ENCODE data around the gene AGAP1.

DNA sequence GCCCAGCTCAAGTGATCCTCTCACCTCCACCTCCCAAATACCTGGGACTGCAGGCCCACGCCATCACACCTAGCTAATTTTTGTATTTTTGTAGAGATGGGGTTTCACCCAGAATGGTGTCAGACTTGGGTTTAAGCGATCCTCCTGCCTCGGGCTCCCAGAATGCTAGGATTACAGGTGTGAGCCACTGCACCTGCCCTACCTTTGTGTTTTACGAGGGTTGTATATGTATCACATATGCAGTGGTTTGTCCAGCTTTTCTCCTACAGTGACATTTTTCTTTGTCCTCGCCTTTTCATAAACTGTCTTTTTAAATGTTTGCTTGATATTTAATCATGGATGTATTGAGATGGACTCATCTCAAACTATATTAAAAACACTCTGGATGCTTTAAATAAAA, 38.5 kb downstream of the AGAP1 start:
- no peak for TF ChIP-seq POLR2A (IDR thresholded peaks at IDR 0.05)
- TF ChIP-seq, protein P1, sequence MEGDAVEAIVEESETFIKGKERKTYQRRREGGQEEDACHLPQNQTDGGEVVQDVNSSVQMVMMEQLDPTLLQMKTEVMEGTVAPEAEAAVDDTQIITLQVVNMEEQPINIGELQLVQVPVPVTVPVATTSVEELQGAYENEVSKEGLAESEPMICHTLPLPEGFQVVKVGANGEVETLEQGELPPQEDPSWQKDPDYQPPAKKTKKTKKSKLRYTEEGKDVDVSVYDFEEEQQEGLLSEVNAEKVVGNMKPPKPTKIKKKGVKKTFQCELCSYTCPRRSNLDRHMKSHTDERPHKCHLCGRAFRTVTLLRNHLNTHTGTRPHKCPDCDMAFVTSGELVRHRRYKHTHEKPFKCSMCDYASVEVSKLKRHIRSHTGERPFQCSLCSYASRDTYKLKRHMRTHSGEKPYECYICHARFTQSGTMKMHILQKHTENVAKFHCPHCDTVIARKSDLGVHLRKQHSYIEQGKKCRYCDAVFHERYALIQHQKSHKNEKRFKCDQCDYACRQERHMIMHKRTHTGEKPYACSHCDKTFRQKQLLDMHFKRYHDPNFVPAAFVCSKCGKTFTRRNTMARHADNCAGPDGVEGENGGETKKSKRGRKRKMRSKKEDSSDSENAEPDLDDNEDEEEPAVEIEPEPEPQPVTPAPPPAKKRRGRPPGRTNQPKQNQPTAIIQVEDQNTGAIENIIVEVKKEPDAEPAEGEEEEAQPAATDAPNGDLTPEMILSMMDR (IDR thresholded peaks at IDR 0.05) = no peak

Data from uterus (tissue), 2 donors.